GM21423 (cell line): ENCODE data around the gene NCKAP5.

Source experiments
- ATAC-seq: cut with Tn5 transposase; IDR thresholded peaks from one replicate; pipeline ENCODE4 v1.9.1; 2021; ENCODE audit warnings: mild to moderate bottlenecking, moderate library complexity; ENCODE audit not compliant: unreplicated experiment

The NCKAP5 gene

DNA sequence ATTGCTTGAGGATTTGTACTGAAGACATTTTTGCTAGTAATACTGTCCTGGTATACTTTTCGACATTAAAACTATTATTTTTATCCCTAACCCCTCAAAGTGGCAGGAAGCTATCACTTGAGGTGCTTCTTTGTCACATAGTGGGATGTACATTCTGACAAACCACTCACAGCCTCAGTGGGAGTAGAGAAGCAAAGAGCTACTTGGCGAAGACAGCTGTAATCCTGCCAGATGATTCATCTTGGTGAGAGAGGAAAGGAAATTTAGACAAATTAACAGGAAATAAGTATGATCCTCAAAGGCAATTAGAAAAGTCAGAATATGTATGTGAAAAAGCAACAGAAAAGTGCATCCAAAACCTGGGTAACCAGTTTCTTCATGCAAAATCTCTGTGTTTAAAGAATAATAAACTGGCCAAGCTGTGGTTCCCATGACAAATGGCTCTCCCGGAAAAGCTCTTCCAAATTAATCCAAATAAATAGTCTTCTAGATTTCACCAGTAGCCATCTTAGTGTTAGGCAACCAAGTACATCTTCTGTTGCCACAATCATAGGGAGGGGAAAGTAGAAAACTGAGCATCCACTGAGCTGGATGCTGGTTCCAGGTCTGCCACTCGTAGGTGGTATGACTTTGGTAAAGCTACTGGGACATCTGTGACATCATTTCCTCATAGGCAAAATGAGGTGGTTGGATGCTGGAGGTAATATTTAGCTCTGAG, 590.3 kb downstream of the NCKAP5 start:
- no peak for ATAC-seq

DNA sequence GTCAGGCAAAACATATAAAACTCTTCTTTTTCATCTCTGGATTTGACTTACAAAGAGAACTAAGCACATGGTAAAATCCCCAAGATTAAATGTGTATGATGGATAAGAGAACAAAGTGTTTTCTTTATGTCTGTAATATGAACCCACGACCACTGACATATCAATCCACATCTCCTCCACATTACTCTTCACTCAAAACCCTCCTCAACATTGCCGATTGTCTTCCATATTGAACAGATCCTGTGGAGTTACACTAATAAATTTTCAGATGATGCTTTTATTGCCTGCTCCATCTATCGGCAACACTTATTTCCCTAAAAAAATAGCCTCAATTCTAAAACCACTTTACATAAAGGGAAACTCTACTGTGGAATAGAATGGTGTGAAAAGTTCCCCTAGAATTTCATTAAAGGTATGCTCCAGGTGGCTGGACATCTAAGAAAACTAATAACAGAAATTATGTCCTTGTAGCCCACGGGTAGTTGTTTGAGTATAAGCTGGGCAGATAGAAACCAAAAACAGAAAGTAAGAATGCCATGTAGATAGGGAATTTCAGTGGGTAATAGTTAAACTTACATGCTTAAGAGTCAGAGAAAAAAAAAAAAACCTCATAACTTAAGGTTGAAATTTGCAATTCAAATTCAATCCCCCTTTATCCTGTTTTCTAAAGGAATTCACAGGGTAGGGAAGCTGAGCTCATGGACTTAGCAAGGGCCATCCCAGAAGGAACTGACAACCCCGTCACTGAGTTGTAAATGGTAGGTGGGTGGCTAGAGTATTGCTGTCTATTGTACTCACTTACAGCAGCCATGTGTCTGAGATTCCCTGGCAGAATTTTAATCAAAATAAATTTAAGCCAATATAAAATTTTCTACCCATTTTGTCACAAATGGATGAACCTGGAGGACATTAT, 592.8 kb downstream of the NCKAP5 start:
- ATAC-seq, result no peak

DNA sequence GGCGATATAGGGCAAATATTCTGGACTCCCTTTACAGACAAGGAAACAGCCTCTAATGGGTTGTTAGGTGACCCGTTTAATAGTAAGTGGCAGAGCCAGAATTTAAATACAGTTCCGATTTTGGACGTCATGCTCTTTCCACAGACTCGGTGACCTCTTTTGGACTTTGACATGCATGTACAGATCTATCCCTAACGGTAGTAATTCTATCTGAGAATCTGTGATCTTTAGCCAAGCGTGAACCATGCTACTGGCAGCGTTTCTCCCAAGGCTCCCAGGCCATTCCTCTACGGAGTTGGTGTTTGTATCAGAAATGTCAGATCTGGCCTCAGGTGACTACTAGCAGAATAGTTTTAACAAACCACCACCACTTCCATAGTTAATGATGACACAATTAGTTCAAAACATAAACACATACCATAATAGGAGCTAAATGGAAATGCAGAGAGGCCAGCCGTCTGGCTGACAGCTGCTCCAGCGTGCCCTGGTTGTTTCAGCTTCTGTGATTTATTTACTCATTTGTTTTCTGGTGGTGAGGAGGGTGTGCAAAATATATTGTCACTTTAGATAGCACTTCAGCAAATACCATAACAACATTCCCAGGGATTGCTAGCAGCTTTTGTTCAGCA, 593.7 kb downstream of the NCKAP5 start:
- ATAC-seq, result no peak

DNA sequence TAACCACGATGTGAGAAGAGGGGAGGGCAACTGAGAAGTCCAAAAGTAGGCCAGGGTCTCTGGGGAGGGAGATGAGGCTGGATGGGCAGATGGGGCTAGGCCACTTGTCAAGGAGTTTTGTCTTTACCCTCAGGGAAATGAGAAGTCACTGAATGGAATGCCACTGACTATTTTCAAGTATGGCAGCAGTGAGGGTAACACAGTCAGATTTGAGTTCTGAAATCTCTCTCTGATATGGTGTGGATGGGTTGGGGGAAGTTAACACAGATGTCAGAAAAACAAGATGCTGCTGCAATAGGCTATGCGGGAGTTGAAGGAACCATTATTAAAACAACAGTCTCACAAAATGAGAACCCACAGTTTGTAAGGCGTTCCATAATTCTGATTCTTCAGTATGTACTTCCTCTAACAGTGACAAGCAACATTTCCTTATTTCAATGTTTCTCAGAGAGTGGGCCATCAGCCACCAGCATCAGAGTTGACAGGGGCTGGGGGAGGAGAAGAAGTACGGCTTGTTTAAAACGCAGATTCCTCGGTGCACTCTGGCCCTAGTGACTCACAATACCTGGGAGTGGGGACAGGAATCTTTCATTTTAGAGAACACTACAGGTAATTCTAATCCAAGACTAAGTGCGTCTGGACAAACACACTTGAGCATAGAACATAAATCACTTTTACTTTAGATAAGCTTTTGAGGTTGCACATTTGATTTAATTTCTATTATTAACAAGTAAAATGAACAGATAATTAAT, 596.8 kb downstream of the NCKAP5 start:
- ATAC-seq, result no peak

DNA sequence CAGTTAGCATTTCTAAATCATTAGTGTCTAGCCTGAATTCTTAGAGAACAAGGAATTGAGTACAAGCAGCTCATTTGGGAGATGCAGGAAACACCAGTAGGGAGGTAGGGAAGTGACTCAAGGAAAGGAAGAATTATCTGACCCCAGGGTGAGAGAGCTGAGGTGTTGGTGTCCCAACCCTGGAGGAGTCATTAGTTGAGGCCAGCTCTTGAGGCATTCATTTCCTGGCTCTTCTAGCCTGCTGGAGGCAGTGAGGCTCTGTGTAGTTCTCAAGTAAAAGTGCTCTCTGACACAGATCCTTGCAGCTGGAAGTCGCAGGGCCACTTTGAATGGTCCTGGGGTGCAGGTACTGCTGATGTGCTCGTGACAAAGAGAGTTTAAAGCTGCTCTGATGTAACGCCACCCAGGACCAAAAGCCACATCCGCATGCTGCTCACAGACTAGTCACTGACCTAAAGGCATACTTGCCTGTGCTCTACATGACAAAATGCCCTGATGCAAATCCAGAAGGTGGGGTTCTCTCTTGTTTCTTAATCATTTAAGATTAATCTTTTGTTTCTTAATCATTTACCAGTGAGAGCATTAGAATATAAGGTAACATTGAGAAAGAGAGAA, 598.8 kb downstream of the NCKAP5 start:
- ATAC-seq, result no peak

DNA sequence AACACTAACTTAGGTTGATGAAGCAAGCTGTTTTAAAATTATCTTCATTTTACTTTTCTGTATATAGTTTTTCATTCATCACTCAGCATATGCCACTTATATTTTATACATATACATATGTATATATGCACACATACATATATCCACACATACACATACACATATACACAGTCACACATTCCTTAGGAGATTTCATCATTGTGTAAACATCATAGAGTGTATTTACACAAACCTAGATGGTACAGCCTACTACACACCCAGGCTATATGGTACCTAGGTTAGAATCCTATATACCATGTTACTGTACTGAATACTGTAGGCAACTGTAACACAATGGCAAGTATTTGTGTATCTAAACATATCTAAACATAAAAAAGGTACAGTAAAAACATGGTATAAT, 602.8 kb downstream of the NCKAP5 start:
- ATAC-seq, result no peak

DNA sequence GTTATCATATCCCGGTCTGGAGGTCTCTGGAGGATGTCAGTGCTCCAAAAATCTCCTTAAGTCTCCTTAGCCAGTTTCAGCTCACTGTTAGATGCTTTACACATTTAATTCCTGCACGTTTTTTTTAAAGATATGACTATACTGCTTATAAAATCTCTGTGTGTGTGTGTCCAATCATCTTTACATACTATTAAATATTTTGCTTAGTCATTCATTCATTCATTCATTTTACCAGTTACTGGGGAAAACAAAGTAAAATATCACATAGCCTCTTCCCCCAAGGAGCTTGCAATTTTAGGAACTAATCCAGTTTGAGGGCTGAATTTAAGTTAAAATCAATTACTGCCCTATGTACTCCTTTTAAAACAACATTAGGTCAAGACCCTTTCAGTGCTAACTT, 605.1 kb downstream of the NCKAP5 start:
- no peak for ATAC-seq

DNA sequence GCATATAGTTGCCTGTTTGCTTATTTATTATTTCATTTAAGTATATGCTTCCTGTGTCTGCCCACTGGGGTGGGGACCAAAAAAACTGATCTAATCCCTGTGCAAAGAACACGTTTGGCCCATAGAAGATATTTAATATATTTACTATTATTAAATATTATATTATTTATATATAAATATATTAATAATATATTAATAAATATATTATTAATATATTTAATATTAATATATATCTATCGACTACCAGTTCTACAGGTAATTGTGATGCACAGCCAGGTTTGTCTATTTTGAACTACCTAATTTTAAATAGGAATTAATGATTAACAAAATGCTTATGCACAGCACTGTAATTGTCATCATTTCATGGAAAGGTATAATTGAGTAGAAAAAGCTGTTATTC, 609.4 kb downstream of the NCKAP5 start:
- ATAC-seq, result no peak

DNA sequence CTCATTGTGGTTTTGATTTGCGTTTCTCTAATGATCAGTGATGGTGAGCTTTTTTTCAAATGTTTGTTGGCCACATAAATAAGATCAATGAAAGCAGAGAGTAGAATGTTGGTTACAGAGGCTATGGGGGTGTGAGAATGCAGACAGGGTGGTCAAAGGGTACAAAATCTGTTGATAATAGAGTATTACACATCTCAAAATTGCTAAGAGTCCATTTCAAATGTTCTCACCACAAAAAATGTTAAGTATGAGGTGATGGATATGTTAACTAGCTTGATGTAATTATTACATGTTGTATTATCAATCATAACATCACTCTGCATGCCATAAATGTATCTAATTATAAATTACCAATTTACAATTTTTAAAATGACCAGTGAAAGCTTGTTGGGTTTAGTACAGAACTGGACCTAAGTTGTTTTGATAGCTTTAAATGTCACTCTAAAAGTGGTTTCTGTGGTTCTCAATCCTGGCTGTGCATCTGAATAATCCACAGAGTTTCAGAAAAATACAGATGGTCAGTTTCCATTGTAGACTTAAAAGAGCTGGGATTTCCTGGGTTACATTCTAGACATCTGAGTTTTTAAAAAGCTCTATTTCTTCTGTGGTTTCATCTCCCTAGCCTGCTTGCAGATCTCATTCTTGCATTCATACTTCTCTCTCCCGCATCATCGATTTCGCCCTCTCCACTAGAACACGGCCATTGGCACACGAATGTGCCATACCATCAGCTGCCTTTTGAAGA, 612.2 kb downstream of the NCKAP5 start:
- no peak for ATAC-seq

DNA sequence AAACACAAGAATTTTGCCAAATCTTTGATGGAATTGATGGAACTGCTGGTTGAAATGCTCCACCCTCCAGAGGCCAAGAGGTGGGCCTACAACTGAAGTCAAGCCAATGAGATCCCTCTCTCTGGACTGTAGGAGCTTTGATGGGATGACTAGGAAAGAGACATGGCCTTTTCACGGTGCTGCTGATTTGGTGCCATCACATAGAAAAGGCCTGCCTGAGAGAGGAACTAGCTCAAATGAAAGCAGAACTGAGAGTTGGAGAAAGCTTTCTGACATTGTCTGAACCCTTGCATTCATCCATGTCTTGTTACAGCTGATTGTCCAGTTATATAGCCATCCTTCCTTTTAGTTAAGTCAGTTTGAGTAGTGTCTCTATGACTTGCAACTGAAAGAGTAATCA, 614.5 kb downstream of the NCKAP5 start:
- ATAC-seq, result peak; percentile 94

DNA sequence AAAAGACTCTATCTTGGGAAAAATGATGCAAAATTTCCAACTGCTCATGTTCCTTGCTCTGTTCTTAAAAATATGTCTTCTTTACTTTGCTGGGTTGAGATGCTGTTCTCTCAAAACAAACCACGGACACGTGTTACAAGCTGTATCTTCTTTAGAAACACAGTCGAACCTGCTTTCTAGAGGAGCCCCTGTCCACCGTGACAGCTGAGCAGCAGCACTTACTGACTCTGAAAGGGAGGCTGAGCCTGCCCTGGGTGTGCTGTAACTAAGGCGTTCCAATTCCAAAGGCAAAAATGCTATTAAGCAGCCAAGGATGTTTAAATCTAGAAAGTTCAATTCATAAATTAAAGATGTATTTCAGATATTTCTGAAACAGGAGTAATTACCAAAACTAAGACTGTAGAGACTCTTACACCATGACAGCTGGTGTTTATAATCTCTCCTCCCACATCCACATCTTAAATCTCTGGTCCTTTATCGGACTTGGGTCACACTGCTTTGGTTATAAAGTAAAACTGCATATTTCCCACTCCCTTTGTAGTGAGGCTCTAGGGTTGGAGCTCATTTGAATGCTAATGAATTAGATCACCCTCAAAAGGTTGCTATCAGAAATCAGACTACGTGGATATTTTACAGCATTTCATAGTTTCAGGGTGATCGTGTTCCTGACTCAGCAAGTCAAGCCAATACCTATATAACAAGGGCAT, 617.1 kb downstream of the NCKAP5 start:
- ATAC-seq, result no peak

DNA sequence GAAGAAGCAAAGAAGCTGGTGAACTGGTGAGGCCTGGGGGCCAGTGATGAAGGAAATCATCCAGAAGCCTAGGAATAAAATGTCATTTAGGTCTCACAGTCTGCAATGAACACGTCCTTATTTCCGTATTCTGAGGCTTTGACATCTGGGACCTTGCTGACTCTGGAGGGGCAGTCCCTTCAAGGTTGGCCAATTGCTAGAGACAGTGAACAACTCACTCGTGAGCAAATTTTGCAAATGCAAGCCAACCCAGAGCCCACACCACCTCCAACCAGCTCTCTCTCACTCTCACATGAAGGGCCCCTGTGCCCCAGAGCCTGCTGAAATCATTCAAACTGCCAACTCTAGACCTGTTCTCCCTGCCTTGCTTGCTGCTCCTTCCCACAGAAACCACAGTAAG, 619.2 kb downstream of the NCKAP5 start:
- no peak for ATAC-seq

DNA sequence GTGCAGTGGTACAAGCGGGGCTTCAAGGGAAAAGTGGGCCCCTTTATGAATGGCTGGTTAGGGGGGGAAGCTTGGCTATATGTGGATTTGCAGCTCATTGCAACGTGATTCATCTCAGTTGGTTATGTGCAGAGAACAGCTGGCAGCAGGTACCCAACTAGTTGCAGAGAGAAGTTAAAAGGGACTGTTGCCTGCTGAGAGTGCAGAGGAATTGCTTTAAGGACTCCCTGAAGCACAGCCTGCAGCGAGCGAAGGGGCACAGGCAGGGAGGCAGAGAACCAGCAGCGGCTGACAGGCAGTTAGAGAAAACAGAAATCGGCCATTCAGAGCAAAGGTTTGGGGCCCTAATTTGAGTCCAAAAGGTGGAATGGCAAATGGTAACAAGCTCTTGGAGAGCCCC, 620.1 kb downstream of the NCKAP5 start:
- no peak for ATAC-seq

DNA sequence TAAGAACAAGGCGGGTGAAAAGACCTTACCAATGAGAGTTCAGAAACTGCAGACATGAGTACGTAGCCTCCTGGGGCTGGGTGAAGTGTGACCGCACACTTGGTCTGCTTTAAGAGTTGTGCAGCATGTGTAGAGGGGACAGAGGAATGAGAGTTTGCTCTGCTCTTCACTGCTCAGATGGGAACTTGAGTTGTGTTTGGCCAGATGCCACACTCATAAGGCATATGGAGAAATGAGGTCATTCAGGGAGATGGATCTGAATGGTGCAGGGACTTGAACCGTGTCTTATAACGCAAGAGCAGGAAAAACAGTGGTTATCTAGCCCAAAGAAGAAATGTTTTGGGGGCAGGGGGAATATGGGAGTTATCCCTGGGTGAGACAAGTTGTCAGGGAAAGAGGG, 624.4 kb downstream of the NCKAP5 start:
- ATAC-seq, result no peak

DNA sequence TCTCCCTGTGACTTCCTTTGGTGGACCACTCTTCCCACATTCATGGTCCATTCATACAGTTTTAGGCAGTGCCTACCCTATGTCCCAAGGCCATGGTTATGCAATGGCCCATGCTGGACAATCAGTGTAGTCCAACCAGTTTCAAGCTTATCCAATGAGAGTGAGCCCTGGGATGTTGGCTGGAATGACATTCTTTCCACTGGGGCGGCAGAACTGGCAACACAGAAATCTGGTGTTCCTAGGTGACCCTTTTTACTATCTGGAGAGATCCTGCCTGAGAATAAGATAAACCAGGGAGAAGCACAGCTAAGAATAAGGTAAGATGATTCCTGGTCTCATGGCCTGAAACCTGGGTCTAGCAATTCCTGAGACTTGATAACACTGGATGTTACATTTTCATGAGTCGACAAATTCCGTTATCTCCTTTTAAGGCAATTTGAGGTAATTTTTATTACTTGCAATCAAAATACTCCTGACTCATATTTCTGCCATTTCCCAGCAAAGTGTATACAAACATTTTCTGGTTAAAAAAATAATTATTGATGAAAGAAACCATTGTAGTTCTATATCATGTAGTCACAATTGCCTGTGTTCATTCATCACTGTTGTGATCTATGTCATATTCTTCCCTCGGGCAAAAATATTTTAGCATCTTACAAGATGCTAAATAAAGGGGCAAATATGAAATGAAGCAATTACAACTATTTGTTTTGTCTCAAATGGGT, 626.8 kb downstream of the NCKAP5 start:
- ATAC-seq, result no peak

DNA sequence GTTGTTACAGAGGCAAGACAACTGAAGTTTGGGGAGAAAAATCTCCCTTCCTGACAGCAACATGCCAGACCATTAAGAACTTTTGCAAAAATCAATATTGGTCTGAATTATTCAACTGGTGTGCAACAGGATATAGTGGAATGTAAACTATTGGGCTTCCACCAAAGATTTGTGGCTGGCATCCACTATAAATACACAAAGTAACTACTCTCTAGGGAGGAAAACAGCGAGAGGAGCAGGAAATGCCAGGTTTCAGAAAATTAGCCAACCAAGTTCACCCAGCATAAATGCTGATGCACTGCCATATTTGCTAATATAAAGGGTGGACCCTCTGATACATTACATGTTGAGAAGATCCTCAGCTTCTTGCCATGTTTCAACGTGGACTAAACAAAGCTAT, 630.6 kb downstream of the NCKAP5 start:
- ATAC-seq, result no peak

DNA sequence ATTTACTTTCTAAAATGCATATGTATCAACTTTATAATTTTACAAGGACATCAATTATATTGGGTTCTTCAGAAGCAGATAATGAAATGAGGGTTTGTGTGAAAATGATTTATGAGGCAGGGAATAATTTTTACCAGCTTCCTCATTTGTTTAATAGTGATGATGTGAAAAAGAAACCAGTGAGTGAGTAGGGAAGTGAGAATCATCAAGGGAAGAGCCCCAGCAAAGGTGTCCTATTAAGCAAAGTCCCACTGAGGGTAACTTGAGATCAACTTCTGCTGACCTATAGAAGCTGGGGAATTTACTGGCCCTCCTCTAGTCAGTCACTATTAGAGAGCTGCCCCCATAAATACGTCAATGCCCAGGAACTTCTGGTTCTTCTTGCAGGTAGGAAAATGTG, 631.5 kb downstream of the NCKAP5 start:
- ATAC-seq, result peak; percentile 95

DNA sequence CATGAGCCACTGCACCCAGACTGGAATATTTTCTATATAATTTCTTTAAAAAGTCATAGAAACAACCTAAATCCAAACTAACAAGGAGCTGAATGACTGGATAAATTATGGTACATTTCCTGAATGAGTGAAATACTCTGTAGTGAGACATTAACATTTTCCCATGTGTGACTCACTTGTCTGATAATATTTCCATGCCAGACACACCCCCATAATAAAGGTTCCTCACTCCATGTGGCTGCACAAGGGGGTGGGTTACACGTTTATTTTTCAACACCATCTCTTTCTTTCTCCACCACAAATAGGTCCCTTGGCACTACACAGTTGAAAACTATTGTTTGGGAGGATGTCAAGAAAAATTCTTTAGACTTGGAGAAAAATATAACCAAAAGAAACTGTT, 632.0 kb downstream of the NCKAP5 start:
- ATAC-seq, result no peak

DNA sequence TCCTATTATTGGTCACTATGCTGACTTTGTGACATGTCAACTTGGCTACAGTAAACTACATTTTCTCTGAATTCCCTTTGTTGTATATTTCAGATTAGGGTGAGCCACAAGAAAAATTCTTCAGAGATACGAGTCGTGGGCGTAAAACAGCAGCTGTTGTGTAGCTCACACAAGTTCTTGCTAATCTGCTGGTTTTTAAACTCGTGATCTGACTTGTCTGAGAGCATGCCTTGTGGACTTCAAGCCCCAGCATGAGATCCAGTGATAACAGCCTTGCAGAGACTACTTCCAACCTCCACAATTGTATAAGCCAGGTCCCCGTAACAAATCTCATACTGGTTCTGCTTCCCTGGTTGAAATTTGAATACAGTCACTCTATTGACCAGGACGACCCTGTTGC, 638.5 kb downstream of the NCKAP5 start:
- no peak for ATAC-seq
